ENCODE data around the gene CDK16.

The CDK16 gene

DNA sequence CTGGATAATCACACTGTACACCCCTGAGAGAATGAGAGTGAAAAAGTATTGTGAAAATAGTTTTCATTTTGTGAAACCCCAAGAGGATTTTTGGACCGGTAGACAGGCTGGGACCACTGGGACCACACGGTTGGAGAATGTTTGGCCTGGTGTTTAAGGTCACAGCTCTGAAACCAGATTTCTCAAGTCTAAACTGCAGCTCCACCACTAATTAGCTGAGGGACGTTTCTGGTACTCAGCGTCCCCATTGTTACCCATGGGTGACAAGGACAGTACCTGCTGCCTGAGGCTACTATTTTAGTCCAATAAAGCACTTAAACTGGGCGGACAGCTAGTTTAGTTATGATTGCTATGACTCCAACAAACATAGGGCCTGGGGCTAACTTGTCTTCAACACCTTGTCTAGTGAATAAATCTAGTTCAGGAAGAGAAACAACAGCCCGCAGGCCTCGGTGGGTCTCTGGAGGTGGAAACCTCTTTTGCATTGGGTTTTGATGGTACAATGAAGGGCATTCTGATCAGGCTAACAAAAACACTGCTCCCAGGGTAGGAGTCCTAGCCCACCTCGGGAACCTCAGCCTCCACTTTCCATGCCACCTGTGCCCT lies 13.8 kb downstream of the CDK16 start:
- TF ChIP-seq, protein P1, sequence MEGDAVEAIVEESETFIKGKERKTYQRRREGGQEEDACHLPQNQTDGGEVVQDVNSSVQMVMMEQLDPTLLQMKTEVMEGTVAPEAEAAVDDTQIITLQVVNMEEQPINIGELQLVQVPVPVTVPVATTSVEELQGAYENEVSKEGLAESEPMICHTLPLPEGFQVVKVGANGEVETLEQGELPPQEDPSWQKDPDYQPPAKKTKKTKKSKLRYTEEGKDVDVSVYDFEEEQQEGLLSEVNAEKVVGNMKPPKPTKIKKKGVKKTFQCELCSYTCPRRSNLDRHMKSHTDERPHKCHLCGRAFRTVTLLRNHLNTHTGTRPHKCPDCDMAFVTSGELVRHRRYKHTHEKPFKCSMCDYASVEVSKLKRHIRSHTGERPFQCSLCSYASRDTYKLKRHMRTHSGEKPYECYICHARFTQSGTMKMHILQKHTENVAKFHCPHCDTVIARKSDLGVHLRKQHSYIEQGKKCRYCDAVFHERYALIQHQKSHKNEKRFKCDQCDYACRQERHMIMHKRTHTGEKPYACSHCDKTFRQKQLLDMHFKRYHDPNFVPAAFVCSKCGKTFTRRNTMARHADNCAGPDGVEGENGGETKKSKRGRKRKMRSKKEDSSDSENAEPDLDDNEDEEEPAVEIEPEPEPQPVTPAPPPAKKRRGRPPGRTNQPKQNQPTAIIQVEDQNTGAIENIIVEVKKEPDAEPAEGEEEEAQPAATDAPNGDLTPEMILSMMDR (conservative IDR thresholded peaks at IDR 0.05): no peak
- TF ChIP-seq ZFX (IDR thresholded peaks at IDR 0.05): no peak
- H3K27ac ChIP-seq: peak overlapping the region; percentile 87

DNA sequence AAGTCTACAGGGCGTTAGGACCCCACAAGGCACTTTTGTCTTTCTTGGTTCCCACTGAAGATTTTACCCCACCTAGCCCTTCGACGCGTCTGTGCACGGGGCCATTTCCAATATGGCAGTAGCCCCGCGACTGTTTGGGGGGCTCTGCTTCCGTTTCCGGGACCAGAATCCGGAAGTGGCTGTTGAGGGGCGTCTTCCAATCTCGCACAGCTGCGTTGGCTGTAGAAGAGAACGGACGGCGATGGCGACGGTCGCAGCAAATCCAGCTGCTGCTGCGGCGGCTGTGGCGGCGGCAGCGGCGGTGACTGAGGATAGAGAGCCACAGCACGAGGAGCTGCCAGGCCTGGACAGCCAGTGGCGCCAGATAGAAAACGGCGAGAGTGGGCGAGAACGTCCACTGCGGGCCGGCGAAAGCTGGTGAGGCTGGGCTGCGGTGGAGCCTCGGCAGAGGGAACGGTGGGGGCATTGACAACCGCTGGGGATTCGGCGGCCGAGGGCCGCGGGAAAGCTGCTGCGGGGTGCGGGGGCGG lies 14.4 kb downstream of the CDK16 start, which contains the start of gene USP11:
Gene USP11 (plus strand): TSS at position 207 of the 530 bp plus-strand sequence. CDS start 35 bp downstream, at position 242.
- TF ChIP-seq ZFX (IDR thresholded peaks at IDR 0.05): no peak
- peak within 1 kb of the TSS; percentile 87 for H3K27ac ChIP-seq

DNA sequence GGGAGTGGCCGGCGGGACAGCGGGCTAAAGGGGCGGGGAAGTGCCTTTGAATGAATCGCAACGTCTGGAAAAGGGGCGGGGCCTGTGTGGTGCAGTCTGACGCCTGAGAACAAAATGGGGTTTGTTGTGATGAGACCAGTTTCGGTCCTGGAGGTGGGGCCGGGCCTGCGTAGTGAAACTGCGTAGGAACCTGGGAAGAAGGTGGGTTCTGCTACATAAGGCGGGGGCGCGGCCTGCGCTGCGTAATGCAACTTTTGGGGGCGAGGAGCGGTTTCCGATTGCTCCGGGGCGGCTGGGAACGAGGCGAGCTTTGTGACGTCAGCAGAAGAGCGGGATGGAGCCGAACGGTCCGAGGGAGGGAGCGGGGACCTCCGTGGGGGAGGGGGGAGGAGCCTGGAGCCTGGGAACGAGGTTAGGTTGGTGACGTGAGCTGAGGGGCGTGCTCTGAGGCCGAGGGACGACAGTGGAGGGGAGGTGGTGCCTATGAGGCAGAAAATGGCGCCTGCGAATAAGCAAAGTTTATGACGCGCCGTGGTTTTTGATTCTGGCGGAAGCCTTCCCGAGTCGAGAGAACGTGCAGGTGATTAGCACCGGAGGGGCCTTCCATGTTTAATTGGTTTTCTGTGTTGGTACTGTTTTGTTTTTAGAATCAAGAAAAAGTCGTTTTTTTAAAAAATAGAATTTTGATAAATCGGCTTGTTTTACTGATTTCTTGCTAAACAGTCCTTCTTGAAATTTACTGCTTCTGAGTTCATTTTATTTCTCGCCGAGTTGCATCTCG lies 15.0 kb downstream of the CDK16 start:
- TF ChIP-seq ZFX (IDR thresholded peaks at IDR 0.05): no peak
- H3K27ac ChIP-seq: peak overlapping the region; percentile 87

DNA sequence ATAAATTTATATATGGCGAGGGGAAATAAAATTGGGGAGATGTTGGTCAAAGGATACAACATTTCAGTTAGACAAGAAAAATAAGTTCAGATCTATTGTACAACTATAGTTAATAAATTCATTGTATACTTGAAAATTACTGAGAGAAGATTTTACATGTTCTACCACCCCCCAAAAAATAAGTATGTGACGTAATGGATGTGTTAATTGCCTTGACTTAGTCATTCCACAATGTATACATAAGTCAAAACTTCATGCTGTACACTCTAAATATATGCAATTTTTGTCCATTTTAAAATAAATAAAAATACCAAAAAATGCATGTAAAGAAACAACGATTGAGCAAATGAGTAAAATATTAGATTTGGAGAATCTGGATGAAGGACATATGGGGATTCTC lies 16.1 kb downstream of the CDK16 start:
- TF ChIP-seq, protein P1 (conservative IDR thresholded peaks at IDR 0.05): no peak
- H3K27ac ChIP-seq: no peak overlapping the region

DNA sequence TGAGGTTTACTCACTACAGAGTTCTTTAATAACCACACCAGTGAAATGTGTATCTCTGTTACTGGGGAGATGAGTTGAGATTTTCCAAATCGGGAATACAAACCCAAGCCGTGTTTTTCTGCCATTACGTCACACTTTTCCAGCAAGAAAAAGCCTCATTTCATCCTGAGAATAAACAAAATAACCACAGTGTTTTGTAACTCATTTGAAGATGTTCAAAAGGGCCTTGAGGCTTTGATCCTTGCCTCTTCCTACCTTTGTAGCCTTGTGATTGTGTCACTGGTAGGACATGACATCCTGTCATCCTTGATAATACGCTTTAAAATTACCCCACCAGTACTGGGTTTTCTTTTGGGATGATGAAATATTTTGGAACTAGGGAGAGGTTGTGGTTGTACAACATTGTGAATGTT lies 17.2 kb downstream of the CDK16 start:
- TF ChIP-seq, protein P1 (conservative IDR thresholded peaks at IDR 0.05): no peak
- no peak for TF ChIP-seq ZFX (IDR thresholded peaks at IDR 0.05)
- no peak overlapping the region for H3K27ac ChIP-seq

DNA sequence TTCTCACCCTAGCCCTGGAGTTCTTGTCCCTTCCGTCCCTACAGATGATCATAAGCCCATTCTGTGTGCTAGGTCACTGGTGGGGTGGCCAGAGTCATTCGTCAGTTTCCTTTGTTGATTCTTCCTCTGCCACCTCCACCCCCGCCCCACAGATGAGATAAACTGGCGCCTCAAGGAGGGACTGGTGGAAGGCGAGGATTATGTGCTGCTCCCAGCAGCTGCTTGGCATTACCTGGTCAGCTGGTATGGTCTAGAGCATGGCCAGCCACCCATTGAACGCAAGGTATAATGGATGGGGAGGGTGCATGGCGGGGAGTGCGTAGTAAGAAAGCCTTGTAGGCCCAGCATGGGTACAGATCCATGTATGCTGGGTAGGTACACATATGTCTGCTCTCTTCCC lies 20.7 kb downstream of the CDK16 start:
- H3K27ac ChIP-seq: no peak overlapping the region
- TF ChIP-seq, protein P1 (conservative IDR thresholded peaks at IDR 0.05): no peak
- no peak for TF ChIP-seq ZFX (IDR thresholded peaks at IDR 0.05)

DNA sequence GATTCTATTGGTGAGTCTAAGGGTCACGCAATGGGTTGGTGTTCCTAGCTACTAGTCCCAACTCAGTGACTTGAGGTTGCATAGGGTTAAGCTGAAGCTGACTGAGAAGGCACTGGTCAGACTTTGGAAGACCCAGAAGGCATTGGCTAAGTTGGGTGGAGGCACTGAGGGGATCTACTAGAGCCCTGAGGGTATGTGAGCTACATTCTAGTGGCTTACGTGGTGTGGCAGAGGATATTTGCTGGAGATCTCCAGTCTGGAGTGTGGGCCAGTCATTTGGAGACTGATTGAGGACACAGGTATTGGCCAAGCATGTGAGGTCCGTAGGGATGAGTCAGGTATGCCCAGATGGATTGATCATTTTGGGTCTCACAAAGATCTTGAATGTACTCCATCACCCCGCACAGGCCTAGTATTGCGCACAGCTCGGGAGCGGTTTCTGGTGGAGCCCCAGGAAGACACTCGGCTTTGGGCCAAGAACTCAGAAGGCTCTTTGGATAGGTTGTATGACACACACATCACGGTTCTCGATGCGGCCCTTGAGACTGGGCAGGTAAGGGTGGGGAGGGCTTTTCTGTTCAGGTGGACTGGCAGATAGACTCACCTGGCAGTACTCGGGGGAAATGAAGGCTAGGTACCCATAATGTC lies 21.5 kb downstream of the CDK16 start:
- TF ChIP-seq ZFX (IDR thresholded peaks at IDR 0.05): no peak
- TF ChIP-seq, protein P1 (conservative IDR thresholded peaks at IDR 0.05): no peak

DNA sequence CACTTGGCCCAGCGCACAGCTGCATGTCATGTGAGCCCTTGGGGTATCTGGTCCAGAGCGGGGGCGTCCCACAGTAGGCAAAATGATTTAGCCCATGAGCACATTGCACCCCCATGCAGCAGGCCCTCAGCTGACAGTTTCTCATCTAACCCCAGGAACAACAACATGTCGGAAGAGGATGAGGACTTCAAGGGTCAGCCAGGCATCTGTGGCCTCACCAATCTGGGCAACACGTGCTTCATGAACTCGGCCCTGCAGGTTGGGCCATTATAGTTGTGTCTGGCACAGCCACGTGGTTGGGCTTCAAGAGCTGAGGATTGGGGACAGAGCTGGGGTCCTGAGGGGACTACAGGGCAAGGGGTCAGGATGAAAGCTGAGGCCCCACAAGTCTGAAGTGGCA lies 22.1 kb downstream of the CDK16 start:
- TF ChIP-seq ZFX (IDR thresholded peaks at IDR 0.05): no peak
- TF ChIP-seq, protein P1 (conservative IDR thresholded peaks at IDR 0.05): no peak

More for the DNA sequence above, 21.5 kb downstream of the CDK16 start:
- H3K27ac ChIP-seq: no peak overlapping the region

More for the DNA sequence above, 22.1 kb downstream of the CDK16 start:
- H3K27ac ChIP-seq: no peak overlapping the region
